Hair follicular keratinocyte (primary cell): ENCODE results near the gene POLE4. TPM values are rescaled to one million over a fixed set of nuclear protein-coding genes. Genes with fewer than 3 reads are reported as not detected.

Source experiments
- total RNA-seq: library from RNA; depleted of rRNA; stranded (reverse); fragments of >200 nt; gene quantifications from 2 replicates; pipeline ENCODE4 v1.2.3, GENCODE V29; 2015

The POLE4 gene
- total RNA-seq, result 26.2 and 35.3 TPM in 2 replicates

GRCh38 chr2:74958274-74959105 is at the start of gene POLE4:
Gene POLE4 (plus strand): TSS chr2:74958643. CDS start chr2:74958680, 37 bp downstream.

Other genes with a start within 250 kb of the POLE4 start
- gene HK2, start 124.5 kb upstream of the POLE4 start, total RNA-seq, result 17.5 and 19.4 TPM in 2 replicates
- not detected in 2 replicates for gene TACR1, start 240.9 kb downstream of the POLE4 start, total RNA-seq